VCaP (cell line): ENCODE data around the gene GDI1.

Source experiments
- H3K27ac ChIP-seq: fragments of 450-650 bp; 2 replicates; pipeline ENCODE4 v1.5.1; 2017
- TF ChIP-seq, protein P1 (sequence below): fragments of 450-650 bp; conservative IDR thresholded peaks from 2 replicates; pipeline ENCODE4 v1.5.1; 2017; ENCODE audit warnings: mild to moderate bottlenecking, moderate library complexity

Gene GDI1

DNA sequence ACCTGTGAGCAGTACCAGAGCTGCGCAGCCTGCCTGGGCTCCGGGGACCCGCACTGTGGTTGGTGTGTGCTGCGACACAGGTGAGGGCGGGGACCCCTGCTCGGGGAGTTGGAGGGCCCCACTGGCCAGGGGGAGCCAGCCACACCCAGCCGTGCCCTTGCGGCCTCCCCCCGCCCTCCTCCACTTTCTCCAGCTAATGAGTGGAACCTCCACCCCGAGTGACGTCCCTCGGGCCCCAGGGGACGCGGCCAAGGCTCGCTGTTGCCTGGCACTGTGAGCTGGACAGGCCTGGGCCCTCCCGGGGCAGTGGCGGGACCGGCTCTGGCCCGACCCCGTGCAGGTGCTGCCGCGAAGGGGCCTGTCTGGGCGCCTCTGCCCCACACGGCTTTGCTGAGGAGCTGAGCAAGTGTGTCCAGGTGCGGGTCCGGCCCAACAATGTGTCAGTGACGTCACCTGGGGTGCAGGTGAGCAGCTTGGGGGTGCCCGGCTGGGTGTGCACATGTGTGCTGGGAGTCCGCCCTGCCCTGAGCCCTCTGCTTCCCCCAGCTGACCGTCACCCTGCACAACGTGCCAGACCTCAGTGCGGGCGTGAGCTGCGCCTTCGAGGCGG is 26.8 kb downstream of the GDI1 start:
- TF ChIP-seq, protein P1, sequence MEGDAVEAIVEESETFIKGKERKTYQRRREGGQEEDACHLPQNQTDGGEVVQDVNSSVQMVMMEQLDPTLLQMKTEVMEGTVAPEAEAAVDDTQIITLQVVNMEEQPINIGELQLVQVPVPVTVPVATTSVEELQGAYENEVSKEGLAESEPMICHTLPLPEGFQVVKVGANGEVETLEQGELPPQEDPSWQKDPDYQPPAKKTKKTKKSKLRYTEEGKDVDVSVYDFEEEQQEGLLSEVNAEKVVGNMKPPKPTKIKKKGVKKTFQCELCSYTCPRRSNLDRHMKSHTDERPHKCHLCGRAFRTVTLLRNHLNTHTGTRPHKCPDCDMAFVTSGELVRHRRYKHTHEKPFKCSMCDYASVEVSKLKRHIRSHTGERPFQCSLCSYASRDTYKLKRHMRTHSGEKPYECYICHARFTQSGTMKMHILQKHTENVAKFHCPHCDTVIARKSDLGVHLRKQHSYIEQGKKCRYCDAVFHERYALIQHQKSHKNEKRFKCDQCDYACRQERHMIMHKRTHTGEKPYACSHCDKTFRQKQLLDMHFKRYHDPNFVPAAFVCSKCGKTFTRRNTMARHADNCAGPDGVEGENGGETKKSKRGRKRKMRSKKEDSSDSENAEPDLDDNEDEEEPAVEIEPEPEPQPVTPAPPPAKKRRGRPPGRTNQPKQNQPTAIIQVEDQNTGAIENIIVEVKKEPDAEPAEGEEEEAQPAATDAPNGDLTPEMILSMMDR, result no peak
- H3K27ac ChIP-seq, result no peak overlapping the region

GRCh38 chrX:154464806-154465365 is 27.9 kb downstream of the GDI1 start:
- TF ChIP-seq, protein P1, result no peak

DNA sequence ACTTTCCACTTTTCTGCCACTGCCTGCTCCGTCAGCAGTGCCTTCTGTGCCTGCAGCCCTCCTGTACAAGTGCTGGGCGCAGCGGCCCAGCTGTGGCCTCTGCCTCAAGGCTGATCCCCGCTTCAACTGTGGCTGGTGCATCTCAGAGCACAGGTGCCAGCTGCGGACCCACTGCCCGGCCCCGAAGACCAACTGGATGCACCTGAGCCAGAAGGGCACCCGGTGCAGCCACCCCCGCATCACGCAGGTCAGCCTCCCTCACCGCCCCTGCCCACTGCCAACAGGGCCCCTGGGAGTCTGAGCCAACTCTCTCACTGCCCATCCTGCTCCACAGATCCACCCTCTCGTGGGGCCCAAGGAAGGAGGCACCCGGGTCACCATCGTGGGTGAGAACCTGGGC is 28.6 kb downstream of the GDI1 start:
- H3K27ac ChIP-seq, result no peak overlapping the region
- TF ChIP-seq, protein P1, result no peak

More at GRCh38 chrX:154464806-154465365, 27.9 kb downstream of the GDI1 start:
- no peak overlapping the region for H3K27ac ChIP-seq

DNA sequence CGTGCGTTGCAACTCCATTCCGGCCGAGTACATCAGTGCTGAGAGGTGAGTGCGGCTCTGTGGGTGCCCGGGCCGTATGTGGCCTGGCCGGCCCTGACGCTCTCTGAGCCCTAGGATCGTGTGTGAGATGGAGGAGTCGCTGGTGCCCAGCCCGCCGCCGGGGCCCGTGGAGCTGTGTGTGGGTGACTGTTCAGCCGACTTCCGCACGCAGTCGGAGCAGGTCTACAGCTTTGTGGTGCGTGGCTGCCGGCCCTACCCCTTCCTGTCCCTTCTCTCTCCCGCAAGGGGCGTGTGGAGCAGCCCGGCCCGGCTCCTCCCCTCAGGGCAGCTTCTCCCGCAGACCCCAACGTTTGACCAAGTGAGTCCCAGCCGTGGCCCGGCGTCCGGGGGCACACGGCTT is 29.1 kb downstream of the GDI1 start:
- TF ChIP-seq, protein P1, result no peak
- H3K27ac ChIP-seq, result no peak overlapping the region

- H3K27ac ChIP-seq, result no peak overlapping the region
- TF ChIP-seq, protein P1, result no peak
Observed at GRCh38 chrX:154466907-154467306, 30.0 kb downstream of the GDI1 start.

DNA sequence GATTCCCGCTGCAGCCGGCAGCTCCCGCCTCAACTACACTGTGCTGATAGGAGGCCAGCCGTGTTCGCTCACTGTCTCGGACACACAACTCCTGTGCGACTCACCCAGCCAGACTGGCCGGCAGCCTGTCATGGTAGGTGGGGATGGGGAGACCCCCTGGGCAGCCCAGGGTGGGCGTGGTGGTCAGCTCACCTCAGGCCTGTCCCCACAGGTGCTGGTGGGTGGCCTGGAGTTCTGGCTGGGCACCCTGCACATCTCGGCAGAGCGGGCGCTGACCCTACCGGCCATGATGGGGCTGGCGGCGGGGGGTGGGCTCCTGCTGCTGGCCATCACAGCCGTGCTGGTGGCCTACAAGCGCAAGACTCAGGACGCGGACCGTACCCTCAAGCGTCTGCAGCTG is 30.6 kb downstream of the GDI1 start:
- H3K27ac ChIP-seq, result no peak overlapping the region

DNA sequence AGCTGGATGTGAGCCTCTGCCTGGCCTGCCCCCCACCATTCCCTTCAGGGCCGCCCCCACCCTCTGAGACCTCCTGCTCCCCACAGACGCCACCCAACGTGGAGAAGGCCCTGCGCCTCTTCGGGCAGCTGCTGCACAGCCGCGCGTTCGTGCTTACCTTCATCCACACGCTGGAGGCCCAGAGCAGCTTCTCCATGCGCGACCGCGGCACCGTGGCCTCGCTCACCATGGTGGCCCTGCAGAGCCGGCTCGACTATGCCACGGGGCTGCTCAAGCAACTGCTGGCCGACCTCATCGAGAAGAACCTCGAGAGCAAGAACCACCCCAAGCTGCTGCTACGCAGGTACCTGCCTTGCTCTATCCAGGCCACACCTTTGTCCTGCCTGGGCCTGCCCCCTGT is 31.3 kb downstream of the GDI1 start:
- TF ChIP-seq, protein P1, result no peak

More for the DNA sequence above, 30.6 kb downstream of the GDI1 start:
- TF ChIP-seq, protein P1, result no peak

More for the DNA sequence above, 31.3 kb downstream of the GDI1 start:
- H3K27ac ChIP-seq, result no peak overlapping the region
